ENCODE measurements around the gene RBM20. TPM values are rescaled to one million over a fixed set of nuclear protein-coding genes. Genes with fewer than 3 reads are reported as not detected.

RBM20 gene
- total and polyA plus RNA-seq, 2 of the 13 experiments (the other 11 are each of a cell fraction or from before 2014, with no cell fraction given): 0.02 to 0.22 TPM

DNA sequence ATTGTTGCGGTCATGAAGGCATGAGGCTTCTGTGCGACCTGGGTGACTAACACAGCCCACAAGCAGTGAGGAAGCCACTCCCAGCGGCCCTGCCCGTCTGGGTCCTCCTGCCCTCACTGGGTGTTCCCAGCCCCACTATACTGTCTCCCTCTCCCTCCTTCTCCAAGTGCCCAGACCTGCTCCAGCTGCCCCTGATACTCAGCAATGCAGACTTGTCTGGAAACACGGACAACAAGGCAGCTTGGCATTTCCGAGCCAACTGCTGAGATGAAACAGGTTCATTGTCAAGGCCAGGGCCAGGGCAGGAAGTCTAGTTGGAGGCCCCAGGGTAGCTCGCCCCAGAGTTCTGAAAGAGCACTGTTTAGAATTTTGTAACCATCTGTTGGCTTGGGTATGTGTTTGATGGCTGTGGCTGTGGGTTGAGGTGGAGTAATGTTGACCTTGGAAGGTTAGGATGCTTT lies 95.7 kb downstream of the RBM20 start (continued):
- TF ChIP-seq, protein P1, sequence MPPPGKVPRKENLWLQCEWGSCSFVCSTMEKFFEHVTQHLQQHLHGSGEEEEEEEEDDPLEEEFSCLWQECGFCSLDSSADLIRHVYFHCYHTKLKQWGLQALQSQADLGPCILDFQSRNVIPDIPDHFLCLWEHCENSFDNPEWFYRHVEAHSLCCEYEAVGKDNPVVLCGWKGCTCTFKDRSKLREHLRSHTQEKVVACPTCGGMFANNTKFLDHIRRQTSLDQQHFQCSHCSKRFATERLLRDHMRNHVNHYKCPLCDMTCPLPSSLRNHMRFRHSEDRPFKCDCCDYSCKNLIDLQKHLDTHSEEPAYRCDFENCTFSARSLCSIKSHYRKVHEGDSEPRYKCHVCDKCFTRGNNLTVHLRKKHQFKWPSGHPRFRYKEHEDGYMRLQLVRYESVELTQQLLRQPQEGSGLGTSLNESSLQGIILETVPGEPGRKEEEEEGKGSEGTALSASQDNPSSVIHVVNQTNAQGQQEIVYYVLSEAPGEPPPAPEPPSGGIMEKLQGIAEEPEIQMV (CRISPR knock-in tag; IDR thresholded peaks at IDR 0.05; ENCODE audit: low read depth): no peak
- peak; percentile 72; the same call in 1 of the 2 replicates for TF ChIP-seq ZNF605 (CRISPR knock-in tag; IDR thresholded peaks at IDR 0.05)
- TF ChIP-seq NR2F2 (IDR thresholded peaks at IDR 0.05; ENCODE audit: borderline replicate concordance, low read depth): peak; percentile 57; the same call in 1 of the 2 replicates
- no peak for TF ChIP-seq SP2 (CRISPR knock-in tag; IDR thresholded peaks at IDR 0.05)
- TF ChIP-seq, protein P2, sequence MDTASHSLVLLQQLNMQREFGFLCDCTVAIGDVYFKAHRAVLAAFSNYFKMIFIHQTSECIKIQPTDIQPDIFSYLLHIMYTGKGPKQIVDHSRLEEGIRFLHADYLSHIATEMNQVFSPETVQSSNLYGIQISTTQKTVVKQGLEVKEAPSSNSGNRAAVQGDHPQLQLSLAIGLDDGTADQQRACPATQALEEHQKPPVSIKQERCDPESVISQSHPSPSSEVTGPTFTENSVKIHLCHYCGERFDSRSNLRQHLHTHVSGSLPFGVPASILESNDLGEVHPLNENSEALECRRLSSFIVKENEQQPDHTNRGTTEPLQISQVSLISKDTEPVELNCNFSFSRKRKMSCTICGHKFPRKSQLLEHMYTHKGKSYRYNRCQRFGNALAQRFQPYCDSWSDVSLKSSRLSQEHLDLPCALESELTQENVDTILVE (CRISPR knock-in tag; IDR thresholded peaks at IDR 0.05): peak; percentile 43; the same call in 1 of the 2 replicates
- TF ChIP-seq JUND (CRISPR knock-in tag; IDR thresholded peaks at IDR 0.05): no peak
- no peak for TF ChIP-seq ZNF20 (CRISPR knock-in tag; IDR thresholded peaks at IDR 0.05)
- TF ChIP-seq, protein P3, sequence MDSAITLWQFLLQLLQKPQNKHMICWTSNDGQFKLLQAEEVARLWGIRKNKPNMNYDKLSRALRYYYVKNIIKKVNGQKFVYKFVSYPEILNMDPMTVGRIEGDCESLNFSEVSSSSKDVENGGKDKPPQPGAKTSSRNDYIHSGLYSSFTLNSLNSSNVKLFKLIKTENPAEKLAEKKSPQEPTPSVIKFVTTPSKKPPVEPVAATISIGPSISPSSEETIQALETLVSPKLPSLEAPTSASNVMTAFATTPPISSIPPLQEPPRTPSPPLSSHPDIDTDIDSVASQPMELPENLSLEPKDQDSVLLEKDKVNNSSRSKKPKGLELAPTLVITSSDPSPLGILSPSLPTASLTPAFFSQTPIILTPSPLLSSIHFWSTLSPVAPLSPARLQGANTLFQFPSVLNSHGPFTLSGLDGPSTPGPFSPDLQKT (CRISPR knock-in tag; IDR thresholded peaks at IDR 0.05; ENCODE audit: borderline replicate concordance): no peak
- no peak for TF ChIP-seq CBX1 (IDR thresholded peaks at IDR 0.05; ENCODE audit: low read depth)
- TF ChIP-seq GPN1 (CRISPR knock-in tag; IDR thresholded peaks at IDR 0.05; ENCODE audit: borderline replicate concordance): no peak
- TF ChIP-seq GABPB1 (CRISPR knock-in tag; IDR thresholded peaks at IDR 0.05): 0 out of 2 replicates have a peak, but pooled peaks have one; percentile 42
- TF ChIP-seq ZNF749 (CRISPR knock-in tag; IDR thresholded peaks at IDR 0.05; ENCODE audit: borderline replicate concordance): no peak
- TF ChIP-seq, protein P4, sequence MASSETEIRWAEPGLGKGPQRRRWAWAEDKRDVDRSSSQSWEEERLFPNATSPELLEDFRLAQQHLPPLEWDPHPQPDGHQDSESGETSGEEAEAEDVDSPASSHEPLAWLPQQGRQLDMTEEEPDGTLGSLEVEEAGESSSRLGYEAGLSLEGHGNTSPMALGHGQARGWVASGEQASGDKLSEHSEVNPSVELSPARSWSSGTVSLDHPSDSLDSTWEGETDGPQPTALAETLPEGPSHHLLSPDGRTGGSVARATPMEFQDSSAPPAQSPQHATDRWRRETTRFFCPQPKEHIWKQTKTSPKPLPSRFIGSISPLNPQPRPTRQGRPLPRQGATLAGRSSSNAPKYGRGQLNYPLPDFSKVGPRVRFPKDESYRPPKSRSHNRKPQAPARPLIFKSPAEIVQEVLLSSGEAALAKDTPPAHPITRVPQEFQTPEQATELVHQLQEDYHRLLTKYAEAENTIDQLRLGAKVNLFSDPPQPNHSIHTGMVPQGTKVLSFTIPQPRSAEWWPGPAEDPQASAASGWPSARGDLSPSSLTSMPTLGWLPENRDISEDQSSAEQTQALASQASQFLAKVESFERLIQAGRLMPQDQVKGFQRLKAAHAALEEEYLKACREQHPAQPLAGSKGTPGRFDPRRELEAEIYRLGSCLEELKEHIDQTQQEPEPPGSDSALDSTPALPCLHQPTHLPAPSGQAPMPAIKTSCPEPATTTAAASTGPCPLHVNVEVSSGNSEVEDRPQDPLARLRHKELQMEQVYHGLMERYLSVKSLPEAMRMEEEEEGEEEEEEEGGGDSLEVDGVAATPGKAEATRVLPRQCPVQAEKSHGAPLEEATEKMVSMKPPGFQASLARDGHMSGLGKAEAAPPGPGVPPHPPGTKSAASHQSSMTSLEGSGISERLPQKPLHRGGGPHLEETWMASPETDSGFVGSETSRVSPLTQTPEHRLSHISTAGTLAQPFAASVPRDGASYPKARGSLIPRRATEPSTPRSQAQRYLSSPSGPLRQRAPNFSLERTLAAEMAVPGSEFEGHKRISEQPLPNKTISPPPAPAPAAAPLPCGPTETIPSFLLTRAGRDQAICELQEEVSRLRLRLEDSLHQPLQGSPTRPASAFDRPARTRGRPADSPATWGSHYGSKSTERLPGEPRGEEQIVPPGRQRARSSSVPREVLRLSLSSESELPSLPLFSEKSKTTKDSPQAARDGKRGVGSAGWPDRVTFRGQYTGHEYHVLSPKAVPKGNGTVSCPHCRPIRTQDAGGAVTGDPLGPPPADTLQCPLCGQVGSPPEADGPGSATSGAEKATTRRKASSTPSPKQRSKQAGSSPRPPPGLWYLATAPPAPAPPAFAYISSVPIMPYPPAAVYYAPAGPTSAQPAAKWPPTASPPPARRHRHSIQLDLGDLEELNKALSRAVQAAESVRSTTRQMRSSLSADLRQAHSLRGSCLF (CRISPR knock-in tag; IDR thresholded peaks at IDR 0.05; ENCODE audit: borderline replicate concordance): no peak
- peak; percentile 18; the same call in 1 of the 2 replicates for TF ChIP-seq HDAC1 (CRISPR knock-in tag; IDR thresholded peaks at IDR 0.05)
- TF ChIP-seq, protein P5, sequence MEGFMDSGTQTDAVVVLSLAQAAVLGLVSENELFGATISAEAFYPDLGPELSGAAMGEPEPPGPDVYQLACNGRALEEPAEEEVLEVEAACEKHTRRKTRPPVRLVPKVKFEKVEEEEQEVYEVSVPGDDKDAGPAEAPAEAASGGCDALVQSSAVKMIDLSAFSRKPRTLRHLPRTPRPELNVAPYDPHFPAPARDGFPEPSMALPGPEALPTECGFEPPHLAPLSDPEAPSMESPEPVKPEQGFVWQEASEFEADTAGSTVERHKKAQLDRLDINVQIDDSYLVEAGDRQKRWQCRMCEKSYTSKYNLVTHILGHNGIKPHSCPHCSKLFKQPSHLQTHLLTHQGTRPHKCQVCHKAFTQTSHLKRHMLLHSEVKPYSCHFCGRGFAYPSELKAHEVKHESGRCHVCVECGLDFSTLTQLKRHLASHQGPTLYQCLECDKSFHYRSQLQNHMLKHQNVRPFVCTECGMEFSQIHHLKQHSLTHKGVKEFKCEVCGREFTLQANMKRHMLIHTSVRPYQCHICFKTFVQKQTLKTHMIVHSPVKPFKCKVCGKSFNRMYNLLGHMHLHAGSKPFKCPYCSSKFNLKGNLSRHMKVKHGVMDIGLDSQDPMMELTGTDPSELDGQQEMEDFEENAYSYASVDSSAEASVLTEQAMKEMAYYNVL (CRISPR knock-in tag; IDR thresholded peaks at IDR 0.05; ENCODE audit: borderline replicate concordance): no peak; the same call in 1 of the 2 replicates
- TF ChIP-seq NCOR1 (IDR thresholded peaks at IDR 0.05; ENCODE audit: borderline replicate concordance, low read length): peak; percentile 95
- 0 out of 2 replicates have a peak, but pooled peaks have one; percentile 34 for TF ChIP-seq KDM4B (CRISPR knock-in tag; IDR thresholded peaks at IDR 0.05)
- peak; percentile 66 for TF ChIP-seq PPARG (CRISPR knock-in tag; conservative IDR thresholded peaks at IDR 0.05)
- TF ChIP-seq ZSCAN25 (CRISPR knock-in tag; IDR thresholded peaks at IDR 0.05): 0 out of 2 replicates have a peak, but pooled peaks have one; percentile 23
